Measurements from ENCODE around the gene DHX8. TPM values are rescaled to one million over a fixed set of nuclear protein-coding genes. Genes with fewer than 3 reads are reported as not detected.

Gene DHX8
- total RNA-seq, 1 experiment from 2014 or later: 53.5 TPM

DNA sequence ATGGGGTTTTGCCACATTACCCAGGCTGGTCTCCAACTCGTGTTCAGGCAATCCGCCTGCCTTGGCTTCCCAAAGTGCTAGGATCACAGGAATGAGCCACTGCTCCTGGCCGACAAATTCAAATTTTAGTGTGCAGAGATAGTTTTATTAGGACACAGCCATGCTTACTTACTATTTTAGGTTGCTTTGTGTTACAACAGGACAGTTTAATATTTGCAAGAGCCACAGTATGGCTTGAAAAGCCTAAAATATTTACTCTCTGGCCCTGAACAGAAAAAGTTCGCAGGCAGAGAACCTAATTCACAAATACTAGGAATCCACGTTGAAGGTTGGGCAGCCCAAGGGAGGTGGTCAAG, 75.0 kb downstream of the DHX8 start (continued):
- no peak for TF ChIP-seq EZH2phosphoT487 (IDR thresholded peaks at IDR 0.05; ENCODE audit: borderline replicate concordance)
- no peak for TF ChIP-seq ZNF274 (IDR thresholded peaks at IDR 0.05; ENCODE audit: low read depth, low read length)
- TF ChIP-seq POLR2A (IDR thresholded peaks at IDR 0.05; ENCODE audit: borderline replicate concordance, extremely low read depth, insufficient read depth, insufficient read length): no peak
- TF ChIP-seq, protein P1, sequence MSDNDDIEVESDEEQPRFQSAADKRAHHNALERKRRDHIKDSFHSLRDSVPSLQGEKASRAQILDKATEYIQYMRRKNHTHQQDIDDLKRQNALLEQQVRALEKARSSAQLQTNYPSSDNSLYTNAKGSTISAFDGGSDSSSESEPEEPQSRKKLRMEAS (IDR thresholded peaks at IDR 0.05): no peak

- H3K9me3 ChIP-seq (ENCODE audit: control insufficient read depth in 1 of 2, insufficient read depth in 1 of 2, low read depth in 1 of 2, low read length in 2 of 2): no peaks in the 10 kb centered on the region
- H2AFZ ChIP-seq (ENCODE audit: low read depth, low read length, poor library complexity, severe bottlenecking): no peak overlapping the region
- BruUV-seq (replicated peaks): no TSS peak
- TF ChIP-seq EZH2phosphoT487 (IDR thresholded peaks at IDR 0.05; ENCODE audit: borderline replicate concordance): no peak
- TF ChIP-seq RAD21 (IDR thresholded peaks at IDR 0.05; ENCODE audit: low read depth): no peak
- TF ChIP-seq ZNF274 (IDR thresholded peaks at IDR 0.05; ENCODE audit: low read depth, low read length): no peak
- TF ChIP-seq POLR2AphosphoS5 (IDR thresholded peaks at IDR 0.05; ENCODE audit: low read depth, low read length): no peak
- no peak for TF ChIP-seq ELF1 (IDR thresholded peaks at IDR 0.05; ENCODE audit: borderline replicate concordance, low read depth)
- no peak for TF ChIP-seq JUND (IDR thresholded peaks at IDR 0.05)
- TF ChIP-seq, protein P2, sequence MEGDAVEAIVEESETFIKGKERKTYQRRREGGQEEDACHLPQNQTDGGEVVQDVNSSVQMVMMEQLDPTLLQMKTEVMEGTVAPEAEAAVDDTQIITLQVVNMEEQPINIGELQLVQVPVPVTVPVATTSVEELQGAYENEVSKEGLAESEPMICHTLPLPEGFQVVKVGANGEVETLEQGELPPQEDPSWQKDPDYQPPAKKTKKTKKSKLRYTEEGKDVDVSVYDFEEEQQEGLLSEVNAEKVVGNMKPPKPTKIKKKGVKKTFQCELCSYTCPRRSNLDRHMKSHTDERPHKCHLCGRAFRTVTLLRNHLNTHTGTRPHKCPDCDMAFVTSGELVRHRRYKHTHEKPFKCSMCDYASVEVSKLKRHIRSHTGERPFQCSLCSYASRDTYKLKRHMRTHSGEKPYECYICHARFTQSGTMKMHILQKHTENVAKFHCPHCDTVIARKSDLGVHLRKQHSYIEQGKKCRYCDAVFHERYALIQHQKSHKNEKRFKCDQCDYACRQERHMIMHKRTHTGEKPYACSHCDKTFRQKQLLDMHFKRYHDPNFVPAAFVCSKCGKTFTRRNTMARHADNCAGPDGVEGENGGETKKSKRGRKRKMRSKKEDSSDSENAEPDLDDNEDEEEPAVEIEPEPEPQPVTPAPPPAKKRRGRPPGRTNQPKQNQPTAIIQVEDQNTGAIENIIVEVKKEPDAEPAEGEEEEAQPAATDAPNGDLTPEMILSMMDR (IDR thresholded peaks at IDR 0.05 in 2 of 3, conservative IDR thresholded peaks at IDR 0.05 in 1 of 3; ENCODE audit: borderline replicate concordance in 1 of 3, insufficient read depth in 1 of 3, low read depth in 2 of 3, low read length in 2 of 3): no peak
- TF ChIP-seq ZFX (IDR thresholded peaks at IDR 0.05): no peak
- TF ChIP-seq, protein P3, sequence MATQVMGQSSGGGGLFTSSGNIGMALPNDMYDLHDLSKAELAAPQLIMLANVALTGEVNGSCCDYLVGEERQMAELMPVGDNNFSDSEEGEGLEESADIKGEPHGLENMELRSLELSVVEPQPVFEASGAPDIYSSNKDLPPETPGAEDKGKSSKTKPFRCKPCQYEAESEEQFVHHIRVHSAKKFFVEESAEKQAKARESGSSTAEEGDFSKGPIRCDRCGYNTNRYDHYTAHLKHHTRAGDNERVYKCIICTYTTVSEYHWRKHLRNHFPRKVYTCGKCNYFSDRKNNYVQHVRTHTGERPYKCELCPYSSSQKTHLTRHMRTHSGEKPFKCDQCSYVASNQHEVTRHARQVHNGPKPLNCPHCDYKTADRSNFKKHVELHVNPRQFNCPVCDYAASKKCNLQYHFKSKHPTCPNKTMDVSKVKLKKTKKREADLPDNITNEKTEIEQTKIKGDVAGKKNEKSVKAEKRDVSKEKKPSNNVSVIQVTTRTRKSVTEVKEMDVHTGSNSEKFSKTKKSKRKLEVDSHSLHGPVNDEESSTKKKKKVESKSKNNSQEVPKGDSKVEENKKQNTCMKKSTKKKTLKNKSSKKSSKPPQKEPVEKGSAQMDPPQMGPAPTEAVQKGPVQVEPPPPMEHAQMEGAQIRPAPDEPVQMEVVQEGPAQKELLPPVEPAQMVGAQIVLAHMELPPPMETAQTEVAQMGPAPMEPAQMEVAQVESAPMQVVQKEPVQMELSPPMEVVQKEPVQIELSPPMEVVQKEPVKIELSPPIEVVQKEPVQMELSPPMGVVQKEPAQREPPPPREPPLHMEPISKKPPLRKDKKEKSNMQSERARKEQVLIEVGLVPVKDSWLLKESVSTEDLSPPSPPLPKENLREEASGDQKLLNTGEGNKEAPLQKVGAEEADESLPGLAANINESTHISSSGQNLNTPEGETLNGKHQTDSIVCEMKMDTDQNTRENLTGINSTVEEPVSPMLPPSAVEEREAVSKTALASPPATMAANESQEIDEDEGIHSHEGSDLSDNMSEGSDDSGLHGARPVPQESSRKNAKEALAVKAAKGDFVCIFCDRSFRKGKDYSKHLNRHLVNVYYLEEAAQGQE (IDR thresholded peaks at IDR 0.05; ENCODE audit: low read depth): no peak
- no peak for TF ChIP-seq EZH2 (IDR thresholded peaks at IDR 0.05)
- H3K79me2 ChIP-seq (ENCODE audit: insufficient read depth, low read length): no peaks in the 10 kb centered on the region
- no peak overlapping the region for H3K4me2 ChIP-seq (ENCODE audit: low read length)
- no peaks in the 10 kb centered on the region for H3K9me2 ChIP-seq (ENCODE audit: insufficient read depth)
- H3K9ac ChIP-seq (ENCODE audit: low read length): no peak overlapping the region
- H3K36me3 ChIP-seq (ENCODE audit: control insufficient read depth in 1 of 2, insufficient read depth in 2 of 2, low read length in 2 of 2): no peaks in the 10 kb centered on the region
- ChIA-PET POLR2A (no interaction called here), CTCF (no interaction called here), RAD21 (ENCODE audit: low non-redundant PET in 1 of 2, low total read pairs in 2 of 2, uncharacterized antibody in 2 of 2, unreplicated experiment in 2 of 2) (no interaction called here)
- H3K4me3 ChIP-seq (replicated peaks in 1 of 2; ENCODE audit: low read depth in 1 of 2, low read length in 2 of 2): no peak overlapping the region
- H3K27me3 ChIP-seq (ENCODE audit: insufficient read depth, low read length): no peaks in the 10 kb centered on the region
- H3K4me1 ChIP-seq (ENCODE audit: control insufficient read depth in 1 of 2, insufficient read depth in 2 of 2, low read length in 2 of 2): peaks cover 8 to 16% of the 10 kb centered on the region in 2 experiments
- ATAC-seq (no peak), DNase-seq (ENCODE audit: low read depth, low spot score) (no peak)
- intact Hi-C loops (cut with micrococcal nuclease): no loop called here
- H4K20me1 ChIP-seq (ENCODE audit: insufficient read depth): no peaks in the 10 kb centered on the region
- no peak overlapping the region for H3K27ac ChIP-seq (ENCODE audit: low read depth, low read length)
Observed at GRCh38 chr17:43559161-43559816, 75.5 kb downstream of the DHX8 start.

Measured in HCT116 (cell line).